DND-41 (cell line): ENCODE results near the gene SPINT4.
"Not testable (repeated sequence)": the region's sequence is repeated elsewhere in the genome, so short reads cannot be mapped to it uniquely, and the experiment has no call there.

ENCODE experiments used
- ATAC-seq: fragments of 200-7000 bp; cut with Tn5 transposase; 3 replicates; pipeline ENCODE4 v1.9.1; 2021; ENCODE audit warnings: low read depth; ENCODE audit not compliant: insufficient read depth
- DNase-seq: peaks from one replicate; pipeline ENCODE4 v3.0.0-alpha.2; 2020
- H2AFZ ChIP-seq: 2 replicates; pipeline ENCODE4 v1.6.0; 2012; ENCODE audit warnings: low read depth, low read length
- H3K27ac ChIP-seq: 2 replicates; pipeline ENCODE4 v1.5.1; 2012; ENCODE audit warnings: low read length, inconsistent platforms
- H3K27me3 ChIP-seq: fragments of 200-600 bp; sonication (generic); 2 replicates; pipeline ENCODE4 v1.6.0; 2012; ENCODE audit warnings: low read length, mild to moderate bottlenecking, inconsistent platforms; ENCODE audit not compliant: insufficient read depth, poor library complexity
- H3K36me3 ChIP-seq: 2 replicates; pipeline ENCODE4 v1.5.1; 2012; ENCODE audit warnings: low read length, inconsistent platforms; ENCODE audit not compliant: insufficient read depth
- H3K4me1 ChIP-seq: 2 replicates; pipeline ENCODE4 v1.5.1; 2012; ENCODE audit warnings: mild to moderate bottlenecking, low read length; ENCODE audit not compliant: insufficient read depth
- H3K4me2 ChIP-seq: 2 replicates; pipeline ENCODE4 v1.6.0; 2012; ENCODE audit warnings: mild to moderate bottlenecking, moderate library complexity, low read length, inconsistent platforms; ENCODE audit not compliant: insufficient read depth
- H3K4me3 ChIP-seq, 2 experiments: fragments of 200-600 bp in 1 of 2; shearing (Covaris generic) in 1 of 2; 2 replicates each; pipeline ENCODE4 v1.5.1; 2012 to 2016; ENCODE audit warnings: inconsistent platforms in 2 of 2, low read length in 2 of 2, mild to moderate bottlenecking in 2 of 2, low read depth in 1 of 2, moderate library complexity in 1 of 2
- H3K79me2 ChIP-seq: 2 replicates; pipeline ENCODE4 v1.6.0; 2012; ENCODE audit warnings: low read length, inconsistent platforms; ENCODE audit not compliant: insufficient read depth
- H3K9ac ChIP-seq: 2 replicates; pipeline ENCODE4 v1.6.0; 2012; ENCODE audit warnings: low read depth, mild to moderate bottlenecking, inconsistent platforms, low read length, moderate library complexity
- H3K9me3 ChIP-seq: 2 replicates; pipeline ENCODE4 v1.5.1; 2012; ENCODE audit warnings: low read length, moderate library complexity, mild to moderate bottlenecking, inconsistent platforms; ENCODE audit not compliant: insufficient read depth, severe bottlenecking
- H4K20me1 ChIP-seq: 2 replicates; pipeline ENCODE4 v1.6.0; 2012; ENCODE audit warnings: low read length; ENCODE audit not compliant: insufficient read depth
- CTCF ChIP-seq: IDR thresholded peaks from 2 replicates; pipeline ENCODE4 v1.5.1; 2012; ENCODE audit warnings: borderline replicate concordance, low read length, moderate library complexity, mild to moderate bottlenecking; ENCODE audit not compliant: poor library complexity, severe bottlenecking; ENCODE audit errors: extremely low read depth
- EZH2 ChIP-seq: IDR thresholded peaks from 3 replicates; pipeline ENCODE4 v1.6.1; 2012; ENCODE audit warnings: borderline replicate concordance, low read depth, mild to moderate bottlenecking, moderate library complexity, low read length, inconsistent platforms; ENCODE audit not compliant: severe bottlenecking

The SPINT4 gene

GRCh38 chr20:45745015-45745414 lies 22.9 kb downstream of the SPINT4 start:
- no peaks in the 10 kb centered on the region for H3K36me3 ChIP-seq
- ATAC-seq (no peak), DNase-seq (no peak)

GRCh38 chr20:45751721-45752120 lies 29.6 kb downstream of the SPINT4 start:
- H3K9ac ChIP-seq: no peak overlapping the region
- H3K27ac ChIP-seq: no peak overlapping the region
- peaks cover 27% of the 10 kb centered on the region for H3K27me3 ChIP-seq
- no peak overlapping the region for H2AFZ ChIP-seq
- TF ChIP-seq EZH2 (no peak), CTCF (no peak)
- H3K36me3 ChIP-seq: no peaks in the 10 kb centered on the region
- no peak overlapping the region for H3K4me2 ChIP-seq
- H3K4me3 ChIP-seq: no peak overlapping the region
- no peaks in the 10 kb centered on the region for H3K79me2 ChIP-seq
- ATAC-seq: no peak
- DNase-seq: no peak
- no peaks in the 10 kb centered on the region for H3K4me1 ChIP-seq
- H4K20me1 ChIP-seq: no peaks in the 10 kb centered on the region
- no peaks in the 10 kb centered on the region for H3K9me3 ChIP-seq

More at GRCh38 chr20:45745015-45745414, 22.9 kb downstream of the SPINT4 start:
- Histone ChIP-seq H3K4me2 (no peak overlapping the region), H4K20me1 (no peaks in the 10 kb centered on the region), H3K4me3 (no peak overlapping the region), H3K79me2 (no peaks in the 10 kb centered on the region), H3K9ac (no peak overlapping the region), H2AFZ (no peak overlapping the region), H3K4me1 (no peaks in the 10 kb centered on the region), H3K27me3 (peaks cover 31% of the 10 kb centered on the region), H3K27ac (no peak overlapping the region), H3K9me3 (no peaks in the 10 kb centered on the region)
- TF ChIP-seq CTCF (no peak), EZH2 (no peak)

- Histone ChIP-seq H3K79me2 (no peaks in the 10 kb centered on the region), H2AFZ (no peak overlapping the region), H3K27me3 (peaks cover 25% of the 10 kb centered on the region), H3K4me1 (no peaks in the 10 kb centered on the region), H3K9me3 (no peaks in the 10 kb centered on the region), H3K4me3 (no peak overlapping the region), H3K36me3 (no peaks in the 10 kb centered on the region), H3K27ac (no peak overlapping the region), H3K9ac (no peak overlapping the region), H3K4me2 (no peak overlapping the region), H4K20me1 (no peaks in the 10 kb centered on the region)
- no peak for ATAC-seq
- TF ChIP-seq CTCF (no peak), EZH2 (no peak)
- DNase-seq: no peak
These were observed 30.6 kb downstream of the SPINT4 start for GRCh38 chr20:45752746-45753145.

GRCh38 chr20:45758096-45758495 lies 35.9 kb downstream of the SPINT4 start:
- H3K4me2 ChIP-seq: no peak overlapping the region
- H3K79me2 ChIP-seq: no peaks in the 10 kb centered on the region
- no peak overlapping the region for H3K4me3 ChIP-seq
- H4K20me1 ChIP-seq: no peaks in the 10 kb centered on the region
- no peak for DNase-seq
- no peaks in the 10 kb centered on the region for H3K9me3 ChIP-seq
- no peaks in the 10 kb centered on the region for H3K27me3 ChIP-seq
- no peak overlapping the region for H3K27ac ChIP-seq
- H3K9ac ChIP-seq: no peak overlapping the region
- no peaks in the 10 kb centered on the region for H3K36me3 ChIP-seq
- ATAC-seq: no peak
- TF ChIP-seq EZH2 (no peak), CTCF (no peak)
- H3K4me1 ChIP-seq: no peaks in the 10 kb centered on the region
- H2AFZ ChIP-seq: no peak overlapping the region

GRCh38 chr20:45759921-45760320 lies 37.8 kb downstream of the SPINT4 start:
- H2AFZ ChIP-seq, H3K9ac ChIP-seq, DNase-seq, H3K4me2 ChIP-seq, ATAC-seq, H3K9me3 ChIP-seq, H3K79me2 ChIP-seq, H3K4me3 ChIP-seq, H4K20me1 ChIP-seq, H3K27ac ChIP-seq, H3K4me1 ChIP-seq, H3K27me3 ChIP-seq, H3K36me3 ChIP-seq: not testable (repeated sequence)
